Liver (tissue), 3 donors: ENCODE data around the gene CD276.

ENCODE experiments used
- CTCF ChIP-seq: fragments of 150-350 bp; IDR thresholded peaks from 2 replicates; pipeline ENCODE4 v1.5.1; 2017; ENCODE audit warnings: improper control_type of control experiment, low read depth, low read length; ENCODE audit not compliant: missing input control
- EGR1 ChIP-seq, 2 donors: IDR thresholded peaks; 2 replicates each; pipeline ENCODE4 v1.6.1; 2016 to 2018; ENCODE audit warnings: antibody characterized with exemption in 2 of 2, low read depth in 2 of 2
- JUND ChIP-seq, 2 donors: IDR thresholded peaks; 2 replicates each; pipeline ENCODE4 v1.6.1; 2016; ENCODE audit warnings: antibody characterized with exemption in 2 of 2
- MAX ChIP-seq: IDR thresholded peaks from 2 replicates; pipeline ENCODE4 v1.6.1; 2016; ENCODE audit warnings: antibody characterized with exemption
- NR2F2 ChIP-seq: IDR thresholded peaks from 2 replicates; pipeline ENCODE4 v1.6.1; 2016; ENCODE audit warnings: antibody characterized with exemption
- RAD21 ChIP-seq, 2 donors: IDR thresholded peaks; 2 replicates each; pipeline ENCODE4 v1.6.1; 2016; ENCODE audit warnings: antibody characterized with exemption in 2 of 2, mild to moderate bottlenecking in 2 of 2
- TAF1 ChIP-seq: conservative IDR thresholded peaks from 2 replicates; pipeline ENCODE4 v1.6.1; 2016; ENCODE audit warnings: antibody characterized with exemption, mild to moderate bottlenecking
- ZBTB33 ChIP-seq: IDR thresholded peaks from 2 replicates; pipeline ENCODE4 v1.6.1; 2016; ENCODE audit warnings: antibody characterized with exemption
- TF ChIP-seq, protein P1 (sequence below): IDR thresholded peaks from 2 replicates; pipeline ENCODE4 v1.6.1; 2016; ENCODE audit warnings: antibody characterized with exemption, mild to moderate bottlenecking
- TF ChIP-seq, protein P2 (sequence below): IDR thresholded peaks from 2 replicates; pipeline ENCODE4 v1.6.1; 2016; ENCODE audit warnings: antibody characterized with exemption
- donor health status: healthy.
- donor health status: healthy.

GRCh38 chr15:73655724-73656123 is 28.5 kb upstream of the CD276 start:
- TF ChIP-seq CTCF (no peak), EGR1 (IDR thresholded peaks at IDR 0.05; ENCODE audit: low read depth in 2 of 2) (no peak), ZBTB33 (no peak), NR2F2 (no peak), TAF1 (no peak), JUND (IDR thresholded peaks at IDR 0.05) (no peak), MAX (no peak), RAD21 (IDR thresholded peaks at IDR 0.05) (no peak)
- TF ChIP-seq, protein P1, sequence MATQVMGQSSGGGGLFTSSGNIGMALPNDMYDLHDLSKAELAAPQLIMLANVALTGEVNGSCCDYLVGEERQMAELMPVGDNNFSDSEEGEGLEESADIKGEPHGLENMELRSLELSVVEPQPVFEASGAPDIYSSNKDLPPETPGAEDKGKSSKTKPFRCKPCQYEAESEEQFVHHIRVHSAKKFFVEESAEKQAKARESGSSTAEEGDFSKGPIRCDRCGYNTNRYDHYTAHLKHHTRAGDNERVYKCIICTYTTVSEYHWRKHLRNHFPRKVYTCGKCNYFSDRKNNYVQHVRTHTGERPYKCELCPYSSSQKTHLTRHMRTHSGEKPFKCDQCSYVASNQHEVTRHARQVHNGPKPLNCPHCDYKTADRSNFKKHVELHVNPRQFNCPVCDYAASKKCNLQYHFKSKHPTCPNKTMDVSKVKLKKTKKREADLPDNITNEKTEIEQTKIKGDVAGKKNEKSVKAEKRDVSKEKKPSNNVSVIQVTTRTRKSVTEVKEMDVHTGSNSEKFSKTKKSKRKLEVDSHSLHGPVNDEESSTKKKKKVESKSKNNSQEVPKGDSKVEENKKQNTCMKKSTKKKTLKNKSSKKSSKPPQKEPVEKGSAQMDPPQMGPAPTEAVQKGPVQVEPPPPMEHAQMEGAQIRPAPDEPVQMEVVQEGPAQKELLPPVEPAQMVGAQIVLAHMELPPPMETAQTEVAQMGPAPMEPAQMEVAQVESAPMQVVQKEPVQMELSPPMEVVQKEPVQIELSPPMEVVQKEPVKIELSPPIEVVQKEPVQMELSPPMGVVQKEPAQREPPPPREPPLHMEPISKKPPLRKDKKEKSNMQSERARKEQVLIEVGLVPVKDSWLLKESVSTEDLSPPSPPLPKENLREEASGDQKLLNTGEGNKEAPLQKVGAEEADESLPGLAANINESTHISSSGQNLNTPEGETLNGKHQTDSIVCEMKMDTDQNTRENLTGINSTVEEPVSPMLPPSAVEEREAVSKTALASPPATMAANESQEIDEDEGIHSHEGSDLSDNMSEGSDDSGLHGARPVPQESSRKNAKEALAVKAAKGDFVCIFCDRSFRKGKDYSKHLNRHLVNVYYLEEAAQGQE = no peak
- TF ChIP-seq, protein P2, sequence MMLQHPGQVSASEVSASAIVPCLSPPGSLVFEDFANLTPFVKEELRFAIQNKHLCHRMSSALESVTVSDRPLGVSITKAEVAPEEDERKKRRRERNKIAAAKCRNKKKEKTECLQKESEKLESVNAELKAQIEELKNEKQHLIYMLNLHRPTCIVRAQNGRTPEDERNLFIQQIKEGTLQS = no peak
